ENCODE measurements around the gene ALCAM. TPM values are rescaled to one million over a fixed set of nuclear protein-coding genes. Genes with fewer than 3 reads are reported as not detected.
"Not testable (repeated sequence)": the region's sequence is repeated elsewhere in the genome, so short reads cannot be mapped to it uniquely, and the experiment has no call there.

The ALCAM gene
- total RNA-seq, 1 experiment from 2014 or later = 32.3 TPM

- Histone ChIP-seq H3K9me3 (ENCODE audit: control insufficient read depth, insufficient read depth, low read depth, low read length) (no peaks in the 10 kb centered on the region), H3K27ac (ENCODE audit: low read length) (no peak overlapping the region), H3K36me3 (ENCODE audit: control insufficient read depth, insufficient read depth, low read length) (no peaks in the 10 kb centered on the region), H3K4me3 (ENCODE audit: low read depth in 2 of 2, low read length in 2 of 2) (no peak overlapping the region), H3K27me3 (ENCODE audit: control insufficient read depth, insufficient read depth, low read length) (no peaks in the 10 kb centered on the region), H3K4me1 (ENCODE audit: control insufficient read depth, insufficient read depth, low read length) (no peaks in the 10 kb centered on the region)
- TF ChIP-seq CTCF (IDR thresholded peaks at IDR 0.05) = no peak
- no peak for TF ChIP-seq SIN3A (IDR thresholded peaks at IDR 0.05; ENCODE audit: borderline replicate concordance, insufficient read depth, low read depth, low read length)
- TF ChIP-seq REST (IDR thresholded peaks at IDR 0.05; ENCODE audit: insufficient read depth in 1 of 2, low read depth in 2 of 2, low read length in 1 of 2) = no peak
- TF ChIP-seq TCF7L2 (IDR thresholded peaks at IDR 0.05; ENCODE audit: low read depth, low read length) = no peak
- no peak for TF ChIP-seq POLR2AphosphoS5 (IDR thresholded peaks at IDR 0.05; ENCODE audit: low read depth, low read length)
- POLR2A ChIA-PET = no interaction called here
- intact Hi-C loops (cut with micrococcal nuclease; ENCODE audit: unreplicated experiment) = no loop called here
- in situ Hi-C loops (cut with HindIII; ENCODE audit: low pct_unique_long_range_greater_than_20kb, low sequenced_read_pairs) = no loop called here
- BruUV-seq (replicated peaks) = no TSS peak
- ATAC-seq (no peak), DNase-seq (ENCODE audit: low read depth, low spot score) (no peak)
- CTCF ChIA-PET = no interaction called here
Measured at GRCh38 chr3:105387122-105387751, 20.5 kb downstream of the ALCAM start.

- no peak for DNase-seq (ENCODE audit: low read depth, low spot score)
- no peak overlapping the region for H3K27ac ChIP-seq (ENCODE audit: low read length)
- H3K4me1 ChIP-seq (ENCODE audit: control insufficient read depth, insufficient read depth, low read length) = no peaks in the 10 kb centered on the region
- H3K36me3 ChIP-seq (ENCODE audit: control insufficient read depth, insufficient read depth, low read length) = no peaks in the 10 kb centered on the region
- H3K27me3 ChIP-seq (ENCODE audit: control insufficient read depth, insufficient read depth, low read length) = no peaks in the 10 kb centered on the region
- BruUV-seq (replicated peaks) = no TSS peak
- intact Hi-C loops (cut with micrococcal nuclease; ENCODE audit: unreplicated experiment) (no loop called here), in situ Hi-C loops (cut with HindIII; ENCODE audit: low pct_unique_long_range_greater_than_20kb, low sequenced_read_pairs) (no loop called here)
- POLR2A ChIA-PET = no interaction called here
- H3K4me3 ChIP-seq (ENCODE audit: low read depth in 2 of 2, low read length in 2 of 2) = no peak overlapping the region
- no peak for ATAC-seq
- TF ChIP-seq SIN3A (IDR thresholded peaks at IDR 0.05; ENCODE audit: borderline replicate concordance, insufficient read depth, low read depth, low read length) = no peak
- TF ChIP-seq TCF7L2 (IDR thresholded peaks at IDR 0.05; ENCODE audit: low read depth, low read length) = no peak
- TF ChIP-seq POLR2AphosphoS5 (IDR thresholded peaks at IDR 0.05; ENCODE audit: low read depth, low read length) = no peak
- no peak for TF ChIP-seq CTCF (IDR thresholded peaks at IDR 0.05)
- no peak for TF ChIP-seq REST (IDR thresholded peaks at IDR 0.05; ENCODE audit: insufficient read depth in 1 of 2, low read depth in 2 of 2, low read length in 1 of 2)
- CTCF ChIA-PET = no interaction called here
- 0 out of 2 replicates have a peak, but pooled peaks cover 2% of the 10 kb centered on the region for H3K9me3 ChIP-seq (ENCODE audit: control insufficient read depth, insufficient read depth, low read depth, low read length)
Measured at GRCh38 chr3:105388176-105388575, 21.5 kb downstream of the ALCAM start.

GRCh38 chr3:105389759-105390158 lies 23.1 kb downstream of the ALCAM start:
- H3K4me3 ChIP-seq (ENCODE audit: low read depth in 2 of 2, low read length in 2 of 2); H3K4me1 ChIP-seq (ENCODE audit: control insufficient read depth, insufficient read depth, low read length); DNase-seq (ENCODE audit: low read depth, low spot score); ATAC-seq; CTCF ChIA-PET; H3K36me3 ChIP-seq (ENCODE audit: control insufficient read depth, insufficient read depth, low read length); H3K27ac ChIP-seq (ENCODE audit: low read length); POLR2A ChIA-PET; H3K27me3 ChIP-seq (ENCODE audit: control insufficient read depth, insufficient read depth, low read length); in situ Hi-C loops (cut with HindIII; ENCODE audit: low pct_unique_long_range_greater_than_20kb, low sequenced_read_pairs); H3K9me3 ChIP-seq (ENCODE audit: control insufficient read depth, insufficient read depth, low read depth, low read length); intact Hi-C loops (cut with micrococcal nuclease; ENCODE audit: unreplicated experiment); BruUV-seq (replicated peaks): not testable (repeated sequence)

All from Panc1 (cell line).